ENCODE results near the gene PPFIA4.
A peak's percentile ranks its signal among the peaks of the same experiment; 100 is the strongest.

- TF ChIP-seq, protein P1, sequence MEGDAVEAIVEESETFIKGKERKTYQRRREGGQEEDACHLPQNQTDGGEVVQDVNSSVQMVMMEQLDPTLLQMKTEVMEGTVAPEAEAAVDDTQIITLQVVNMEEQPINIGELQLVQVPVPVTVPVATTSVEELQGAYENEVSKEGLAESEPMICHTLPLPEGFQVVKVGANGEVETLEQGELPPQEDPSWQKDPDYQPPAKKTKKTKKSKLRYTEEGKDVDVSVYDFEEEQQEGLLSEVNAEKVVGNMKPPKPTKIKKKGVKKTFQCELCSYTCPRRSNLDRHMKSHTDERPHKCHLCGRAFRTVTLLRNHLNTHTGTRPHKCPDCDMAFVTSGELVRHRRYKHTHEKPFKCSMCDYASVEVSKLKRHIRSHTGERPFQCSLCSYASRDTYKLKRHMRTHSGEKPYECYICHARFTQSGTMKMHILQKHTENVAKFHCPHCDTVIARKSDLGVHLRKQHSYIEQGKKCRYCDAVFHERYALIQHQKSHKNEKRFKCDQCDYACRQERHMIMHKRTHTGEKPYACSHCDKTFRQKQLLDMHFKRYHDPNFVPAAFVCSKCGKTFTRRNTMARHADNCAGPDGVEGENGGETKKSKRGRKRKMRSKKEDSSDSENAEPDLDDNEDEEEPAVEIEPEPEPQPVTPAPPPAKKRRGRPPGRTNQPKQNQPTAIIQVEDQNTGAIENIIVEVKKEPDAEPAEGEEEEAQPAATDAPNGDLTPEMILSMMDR (IDR thresholded peaks at IDR 0.05; ENCODE audit: low read depth, low read length): peak; percentile 63
- no peak for TF ChIP-seq EZH2phosphoT487 (IDR thresholded peaks at IDR 0.05; ENCODE audit: low read depth)
Observed at GRCh38 chr1:203117611-203118575, 91.6 kb downstream of the PPFIA4 start.

Data from OCI-LY3 (cell line).